Measurements from ENCODE around the gene TRPC3.

DNA sequence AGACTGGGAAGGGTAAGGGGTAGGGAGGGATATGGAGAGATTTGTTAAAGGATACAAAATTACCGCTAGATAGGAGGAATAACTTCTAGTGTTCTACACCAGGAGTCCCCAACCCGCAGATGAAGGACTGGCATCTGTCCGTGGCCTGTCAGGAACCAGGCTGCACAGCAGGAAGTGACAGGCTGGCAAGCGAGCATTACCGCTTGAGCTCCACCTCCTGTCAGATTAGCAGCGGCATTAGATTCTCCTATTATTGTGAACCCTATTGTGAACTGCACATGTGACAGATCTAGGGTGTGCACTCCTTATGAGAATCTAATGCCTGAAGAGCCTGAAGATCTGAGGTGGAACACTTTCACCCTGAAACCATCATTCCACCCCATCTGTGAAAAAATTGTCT is 53.7 kb downstream of the TRPC3 start:
- TF ChIP-seq CTCF (conservative IDR thresholded peaks at IDR 0.05 in 1 of 2, IDR thresholded peaks at IDR 0.05 in 1 of 2; ENCODE audit: low read depth in 1 of 2, low read length in 2 of 2) (no peak), EZH2 (IDR thresholded peaks at IDR 0.05; ENCODE audit: low read length, missing control alignments) (no peak)
